ENCODE data around the gene SFRP5.

DNA sequence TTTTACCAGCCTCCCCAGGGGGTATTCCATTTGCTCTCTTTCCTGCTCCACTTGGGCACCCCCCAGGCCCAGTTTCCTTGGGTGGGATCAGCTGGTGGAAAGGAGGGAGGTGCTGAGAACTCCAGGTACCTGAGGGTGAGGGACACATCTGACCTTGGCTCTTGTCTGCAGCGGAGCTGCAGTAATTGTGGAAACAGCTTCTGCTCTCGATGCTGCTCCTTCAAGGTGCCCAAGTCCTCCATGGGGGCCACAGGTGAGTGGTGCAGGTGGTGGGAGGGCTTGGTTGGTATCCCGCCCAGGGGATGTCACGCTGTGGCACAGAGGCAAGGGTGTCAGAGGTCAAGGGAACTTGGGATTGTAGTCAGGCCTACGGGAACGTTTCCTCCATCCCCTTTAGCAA, 14.3 kb downstream of the SFRP5 start:
- TF ChIP-seq, protein P1, sequence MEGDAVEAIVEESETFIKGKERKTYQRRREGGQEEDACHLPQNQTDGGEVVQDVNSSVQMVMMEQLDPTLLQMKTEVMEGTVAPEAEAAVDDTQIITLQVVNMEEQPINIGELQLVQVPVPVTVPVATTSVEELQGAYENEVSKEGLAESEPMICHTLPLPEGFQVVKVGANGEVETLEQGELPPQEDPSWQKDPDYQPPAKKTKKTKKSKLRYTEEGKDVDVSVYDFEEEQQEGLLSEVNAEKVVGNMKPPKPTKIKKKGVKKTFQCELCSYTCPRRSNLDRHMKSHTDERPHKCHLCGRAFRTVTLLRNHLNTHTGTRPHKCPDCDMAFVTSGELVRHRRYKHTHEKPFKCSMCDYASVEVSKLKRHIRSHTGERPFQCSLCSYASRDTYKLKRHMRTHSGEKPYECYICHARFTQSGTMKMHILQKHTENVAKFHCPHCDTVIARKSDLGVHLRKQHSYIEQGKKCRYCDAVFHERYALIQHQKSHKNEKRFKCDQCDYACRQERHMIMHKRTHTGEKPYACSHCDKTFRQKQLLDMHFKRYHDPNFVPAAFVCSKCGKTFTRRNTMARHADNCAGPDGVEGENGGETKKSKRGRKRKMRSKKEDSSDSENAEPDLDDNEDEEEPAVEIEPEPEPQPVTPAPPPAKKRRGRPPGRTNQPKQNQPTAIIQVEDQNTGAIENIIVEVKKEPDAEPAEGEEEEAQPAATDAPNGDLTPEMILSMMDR (IDR thresholded peaks at IDR 0.05) = no peak
- TF ChIP-seq EZH2 (IDR thresholded peaks at IDR 0.05; ENCODE audit: borderline replicate concordance, insufficient read depth, low read depth, low read length, poor library complexity, severe bottlenecking) = no peak
